K562 (cell line): ENCODE measurements around the gene PHF21A. TPM values are rescaled to one million over a fixed set of nuclear protein-coding genes. Genes with fewer than 3 reads are reported as not detected.

Source experiments
- ATAC-seq: fragments of 200-7000 bp; cut with Tn5 transposase; 3 replicates; pipeline ENCODE4 v1.9.1; 2020; ENCODE audit warnings: moderate library complexity
- BruUV-seq: library from RNA; stranded (reverse); fragments of 400-500 nt; replicated peaks from 2 replicates; lab custom pipeline; 2021; lab: Mats Ljungman, UMichigan
- CTCF ChIA-PET: fragments of 300-600 bp; formaldehyde crosslinking; extraction: SDS; loops from one replicate; lab custom pipeline; 2021; ENCODE audit warnings: low intra/inter-chr PET ratio; lab: Yijun Ruan, JAX
- POLR2A ChIA-PET: fragments of 300-600, 350-650 bp; sonication (Branson Sonifier 250); formaldehyde crosslinking; extraction: SDS; loops from one replicate; lab custom pipeline; 2021; ENCODE audit warnings: antibody characterized with exemption, inconsistent platforms; lab: Yijun Ruan, JAX
- DNase-seq, 4 experiments: peaks; one replicate each; pipeline versions ENCODE4 v3.0.0 to v3.0.0-alpha.2; 2011 to 2018; ENCODE audit warnings: low spot score in 3 of 4, mixed read lengths in 3 of 4; ENCODE audit errors: extremely low read depth in 1 of 4
- FAIRE-seq: peaks from 2 replicates; lab custom pipeline; 2011; peaks lifted over from hg19 to GRCh38; lab: Jason Lieb, UNC
- H2AFZ ChIP-seq: 2 replicates; pipeline ENCODE4 v1.6.0; 2011; ENCODE audit warnings: low read depth, low read length, control low read depth, inconsistent platforms
- H3K27ac ChIP-seq: fragments of 200-600 bp; 3 replicates; pipeline ENCODE4 v1.8.0; 2011; ENCODE audit warnings: low read depth, mild to moderate bottlenecking, control low read depth, inconsistent platforms, low read length, moderate library complexity, mixed read lengths; ENCODE audit errors: extremely low read depth
- H3K27me3 ChIP-seq, 2 experiments: fragments of 300-600 bp in 1 of 2; 2 replicates in 1 of 2; 3 replicates in 1 of 2; pipeline versions ENCODE4 v1.6.0 to v1.8.0; 2011; ENCODE audit warnings: inconsistent platforms in 2 of 2, low read length in 2 of 2, mild to moderate bottlenecking in 1 of 2, mixed read lengths in 1 of 2, moderate library complexity in 1 of 2; ENCODE audit not compliant: control insufficient read depth in 2 of 2, insufficient read depth in 2 of 2
- H3K36me3 ChIP-seq: fragments of 300-600 bp; 3 replicates; pipeline ENCODE4 v1.8.0; 2011; ENCODE audit warnings: mild to moderate bottlenecking, low read length, inconsistent platforms; ENCODE audit not compliant: control insufficient read depth, insufficient read depth
- H3K4me1 ChIP-seq, 2 experiments: fragments of 200-600 bp in 1 of 2; replicated peaks in 1 of 2; 2 replicates in 1 of 2; 3 replicates in 1 of 2; pipeline versions ENCODE4 v1.5.1 to v1.8.0; 2011; ENCODE audit warnings: inconsistent platforms in 2 of 2, low read length in 2 of 2, mild to moderate bottlenecking in 1 of 2, mixed read lengths in 1 of 2, moderate library complexity in 1 of 2; ENCODE audit not compliant: control insufficient read depth in 2 of 2, insufficient read depth in 2 of 2
- H3K4me2 ChIP-seq: 2 replicates; pipeline ENCODE4 v1.6.1; 2011; ENCODE audit warnings: low read length, control low read depth, inconsistent platforms, mixed read lengths; ENCODE audit not compliant: insufficient read depth
- H3K4me3 ChIP-seq: fragments of 200-600 bp; sonication (generic), shearing (Covaris generic); 2 replicates; pipeline ENCODE4 v1.5.1; 2016; ENCODE audit warnings: control low read depth, inconsistent platforms
- H3K79me2 ChIP-seq: fragments of 200-600 bp; 3 replicates; pipeline ENCODE4 v1.8.0; 2011; ENCODE audit warnings: low read length, inconsistent platforms; ENCODE audit not compliant: control insufficient read depth, insufficient read depth
- H3K9ac ChIP-seq, 2 experiments: 2 replicates each; pipeline versions ENCODE4 v1.6.0 to v1.6.1; 2011; ENCODE audit warnings: low read depth in 2 of 2, low read length in 2 of 2, control low read depth in 1 of 2, inconsistent platforms in 1 of 2, mild to moderate bottlenecking in 1 of 2, mixed read lengths in 1 of 2; ENCODE audit not compliant: insufficient read depth in 1 of 2
- H3K9me1 ChIP-seq: one replicate; pipeline ENCODE4 v1.6.0; 2011; ENCODE audit warnings: inconsistent platforms, mild to moderate bottlenecking, low read length, moderate library complexity; ENCODE audit not compliant: control insufficient read depth, insufficient read depth
- H3K9me3 ChIP-seq: replicated peaks from 2 replicates; pipeline ENCODE4 v1.5.1; 2011; ENCODE audit warnings: low read depth, low read length, inconsistent platforms; ENCODE audit not compliant: control insufficient read depth, insufficient read depth
- H4K20me1 ChIP-seq: replicated peaks from 2 replicates; pipeline ENCODE4 v1.6.1; 2011; ENCODE audit warnings: low read length, inconsistent platforms, mixed read lengths; ENCODE audit not compliant: control insufficient read depth, insufficient read depth
- DMBX1 ChIP-seq: fragments of 250-450 bp; sonication (Bioruptor Pico); IDR thresholded peaks from 2 replicates; pipeline ENCODE4 v1.8.0; 2022; ENCODE audit warnings: inconsistent platforms, mild to moderate bottlenecking, moderate library complexity, borderline replicate concordance
- PRDM10 ChIP-seq: fragments of 450-650 bp; IDR thresholded peaks from 2 replicates; pipeline ENCODE4 v1.6.1; 2018; ENCODE audit not compliant: partially characterized antibody
- WGBS: fragments of 100-300 bp; shearing (Covaris generic); methylation state at CpG from one replicate; pipeline ENCODE4 v1.1.6; 2016; ENCODE audit warnings: low coverage, mixed read lengths; ENCODE audit not compliant: insufficient coverage; ENCODE audit errors: missing lambda C conversion rate; 5-methylcytosine and 5-hydroxymethylcytosine counted together
- in situ Hi-C: fragments of 300-500 bp; cut with MboI; formaldehyde crosslinking; loops from 4 replicates; pipeline ENCODE4 v1.15.0; 2018; ENCODE audit warnings: inconsistent platforms, mixed read lengths
- intact Hi-C: fragments of 100-400 bp; cut with micrococcal nuclease; formaldehyde crosslinking; loops from 2 replicates; pipeline ENCODE4 v1.14.2; 2022
- polyA plus RNA-seq, 8 experiments: library from polyadenylated mRNA; depleted of rRNA in 4 of 8; stranded (reverse) in 5 of 8; unstranded in 3 of 8; fragments of >200 nt; fragmentation: Nextera tagmentation in 2 of 8; fragmentation: Illumina TruSeq in 1 of 8; extraction: Ambion mirVana in 2 of 8; extraction: Trizol in 1 of 8; gene quantifications; 2 replicates each; pipeline versions ENCODE4 v1.2.1 to v1.2.3, GENCODE V29; 2011 to 2014; ENCODE audit warnings: inconsistent platforms in 1 of 8, missing spikeins in 1 of 8
- total RNA-seq, 7 experiments: library from RNA; depleted of rRNA in 6 of 7; stranded (reverse); fragments of >200 nt in 6 of 7; fragmentation: Illumina TruSeq in 2 of 7; extraction: Trizol in 2 of 7; gene quantifications; 2 replicates each; pipeline versions ENCODE4 v1.2.1 to v1.2.3, GENCODE V29; 2011 to 2021; ENCODE audit warnings: low replicate concordance in 1 of 7

The PHF21A gene
- total and polyA plus RNA-seq, 9 of the 15 experiments (the other 6 are each of a cell fraction or from before 2014, with no cell fraction given) = 1.5 to 32.4 (median 10.7) TPM

GRCh38 chr11:46049325-46049897, 71.8 kb downstream of the PHF21A start:
- CTCF ChIA-PET = no interaction called here
- in situ Hi-C loops (no loop called here), intact Hi-C loops (no loop called here)
- no peaks in the 10 kb centered on the region for H4K20me1 ChIP-seq
- no peaks in the 10 kb centered on the region for H3K36me3 ChIP-seq
- H3K79me2 ChIP-seq = no peaks in the 10 kb centered on the region
- WGBS = 58% methylated on average over 7 of the region's 7 CpGs
- no peak overlapping the region for H3K4me3 ChIP-seq
- H3K27me3 ChIP-seq = no peaks in the 10 kb centered on the region
- POLR2A ChIA-PET = interaction anchor here (1.1 kb wide), 1 partner anchor 7 kb away, joined by 4 read pairs; no protein-coding TSS in a partner anchor
- no TSS peak for BruUV-seq
- no peak for FAIRE-seq
- H3K27ac ChIP-seq = no peak overlapping the region
- no peak overlapping the region for H2AFZ ChIP-seq
- no peak for ATAC-seq
- TF ChIP-seq DMBX1 (CRISPR knock-in tag) = no peak
- H3K9ac ChIP-seq = no peak overlapping the region
- peaks cover 0 to 12% of the 10 kb centered on the region in 2 experiments; a peak in 3 of 5 replicates for H3K4me1 ChIP-seq
- H3K9me3 ChIP-seq = no peaks in the 10 kb centered on the region
- H3K9me1 ChIP-seq = no peaks in the 10 kb centered on the region
- H3K4me2 ChIP-seq = no peak overlapping the region
- no peak for DNase-seq

- Histone ChIP-seq H3K79me2 (no peaks in the 10 kb centered on the region), H3K9me3 (no peaks in the 10 kb centered on the region), H2AFZ (no peak overlapping the region), H3K4me2 (no peak overlapping the region), H3K9me1 (no peaks in the 10 kb centered on the region), H3K27me3 (no peaks in the 10 kb centered on the region), H3K9ac (no peak overlapping the region), H3K4me1 (peaks cover 0 to 12% of the 10 kb centered on the region in 2 experiments; a peak in 3 of 5 replicates), H4K20me1 (no peaks in the 10 kb centered on the region), H3K4me3 (no peak overlapping the region), H3K27ac (no peak overlapping the region), H3K36me3 (no peaks in the 10 kb centered on the region)
- in situ Hi-C loops (no loop called here), intact Hi-C loops (no loop called here)
- no TSS peak for BruUV-seq
- DNase-seq (no peak), FAIRE-seq (no peak), ATAC-seq (no peak)
- ChIA-PET CTCF (no interaction called here), POLR2A (interaction anchor here (1.1 kb wide), 1 partner anchor 9 kb away, joined by 4 read pairs; no protein-coding TSS in a partner anchor)
- TF ChIP-seq PRDM10 = no peak
- WGBS = 100% methylated on average over 1 of the region's 1 CpG
Measured at GRCh38 chr11:46048198-46048597, 73.1 kb downstream of the PHF21A start.
